Daoy (cell line): ENCODE data around the gene SRSF4. TPM values are rescaled to one million over a fixed set of nuclear protein-coding genes. Genes with fewer than 3 reads are reported as not detected.
"Not testable (repeated sequence)": the region's sequence is repeated elsewhere in the genome, so short reads cannot be mapped to it uniquely, and the experiment has no call there.

Source experiments
- DNase-seq: peaks from one replicate; pipeline ENCODE4 v3.0.0-alpha.2; 2015; ENCODE audit warnings: low read depth
- total RNA-seq: library from RNA; depleted of rRNA; stranded (reverse); fragments of >200 nt; shearing (Covaris generic); gene quantifications from 2 replicates; pipeline ENCODE4 v1.2.3, GENCODE V29; 2014

SRSF4 gene
- total RNA-seq, 1 experiment from 2014 or later: 53.7 TPM

DNA sequence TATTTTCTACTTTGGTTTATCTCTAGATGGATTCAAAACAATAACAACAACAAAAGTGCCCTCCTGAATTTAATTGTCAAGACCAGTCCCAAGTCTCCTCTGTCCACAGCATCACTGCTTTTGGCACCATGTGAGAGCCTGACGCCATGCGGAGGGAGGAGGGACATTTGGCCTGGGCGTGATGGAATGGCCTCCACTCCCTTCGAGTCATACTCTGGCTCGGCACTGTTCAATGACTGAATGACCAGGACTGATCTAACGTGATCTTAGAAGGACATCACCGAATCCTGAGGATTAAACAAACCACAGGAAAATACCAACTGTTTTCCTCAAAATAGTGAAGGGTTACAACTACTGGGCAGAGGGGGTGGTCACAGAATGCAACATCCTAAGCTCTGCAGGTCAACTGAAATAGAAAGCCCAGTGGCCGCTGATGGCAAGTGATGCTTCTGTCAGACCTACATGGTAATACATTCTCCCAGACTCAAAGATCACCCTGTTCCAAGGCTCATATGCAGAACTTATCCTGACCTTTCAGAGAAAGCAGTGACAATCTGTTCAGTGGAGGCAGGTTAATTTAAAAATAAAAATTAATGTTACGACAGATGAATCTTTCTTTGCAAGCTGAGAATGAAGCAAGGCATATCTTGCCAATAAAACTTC is 19.1 kb downstream of the SRSF4 start:
- DNase-seq: no peak

DNA sequence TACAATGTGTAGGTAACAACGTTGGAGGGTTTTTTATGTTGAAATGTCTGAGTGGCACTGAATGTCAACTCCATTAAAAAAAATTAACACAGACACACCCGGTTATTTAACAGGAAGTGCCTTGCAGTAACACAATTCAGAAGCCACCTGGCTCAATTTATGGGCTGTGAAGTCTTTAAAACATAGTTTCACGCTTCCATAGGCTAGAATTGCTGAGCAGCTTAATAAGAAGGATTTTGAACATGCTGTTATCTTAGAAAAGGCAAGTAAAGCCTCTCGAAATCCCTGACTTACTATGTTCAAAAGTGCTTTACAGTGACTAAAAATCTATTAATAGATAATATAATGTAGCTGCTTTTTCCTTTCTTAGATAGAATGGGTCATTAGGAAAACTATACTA is 19.7 kb downstream of the SRSF4 start:
- no peak for DNase-seq

DNA sequence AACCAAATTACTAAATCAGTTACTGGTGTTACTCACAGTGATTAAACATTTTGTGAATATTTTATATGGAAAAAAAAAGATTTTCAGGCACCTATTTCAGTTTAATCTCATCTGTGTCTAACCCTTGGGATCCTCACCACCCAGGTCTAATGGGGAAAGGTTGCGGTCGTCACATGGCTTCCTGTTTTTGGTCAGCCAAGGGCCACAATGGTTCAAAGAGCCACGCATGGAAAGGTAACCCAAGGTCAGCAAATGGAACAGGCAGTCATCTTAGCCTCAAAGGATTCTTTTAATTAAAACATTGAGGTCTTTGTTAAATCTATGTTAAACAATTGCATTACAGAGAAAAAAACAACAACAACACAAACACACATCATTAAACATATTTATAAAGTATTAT is 21.9 kb downstream of the SRSF4 start:
- no peak for DNase-seq

DNA sequence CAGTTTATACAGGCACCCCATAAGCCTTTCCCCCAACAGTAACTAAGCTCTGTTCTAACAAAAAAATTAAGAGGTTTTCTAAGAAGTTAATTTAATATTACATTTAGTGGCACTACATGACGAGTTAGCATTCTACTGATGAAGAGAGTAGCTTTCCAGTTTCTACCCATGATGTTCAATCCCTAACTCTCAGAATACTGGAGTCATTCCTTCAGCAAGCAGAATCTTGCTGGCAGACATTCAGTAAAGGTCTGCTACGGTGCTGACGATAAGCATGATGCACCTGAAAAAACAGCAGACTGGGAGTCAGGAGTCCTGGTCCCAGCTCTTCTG is 24.5 kb downstream of the SRSF4 start:
- no peak for DNase-seq

DNA sequence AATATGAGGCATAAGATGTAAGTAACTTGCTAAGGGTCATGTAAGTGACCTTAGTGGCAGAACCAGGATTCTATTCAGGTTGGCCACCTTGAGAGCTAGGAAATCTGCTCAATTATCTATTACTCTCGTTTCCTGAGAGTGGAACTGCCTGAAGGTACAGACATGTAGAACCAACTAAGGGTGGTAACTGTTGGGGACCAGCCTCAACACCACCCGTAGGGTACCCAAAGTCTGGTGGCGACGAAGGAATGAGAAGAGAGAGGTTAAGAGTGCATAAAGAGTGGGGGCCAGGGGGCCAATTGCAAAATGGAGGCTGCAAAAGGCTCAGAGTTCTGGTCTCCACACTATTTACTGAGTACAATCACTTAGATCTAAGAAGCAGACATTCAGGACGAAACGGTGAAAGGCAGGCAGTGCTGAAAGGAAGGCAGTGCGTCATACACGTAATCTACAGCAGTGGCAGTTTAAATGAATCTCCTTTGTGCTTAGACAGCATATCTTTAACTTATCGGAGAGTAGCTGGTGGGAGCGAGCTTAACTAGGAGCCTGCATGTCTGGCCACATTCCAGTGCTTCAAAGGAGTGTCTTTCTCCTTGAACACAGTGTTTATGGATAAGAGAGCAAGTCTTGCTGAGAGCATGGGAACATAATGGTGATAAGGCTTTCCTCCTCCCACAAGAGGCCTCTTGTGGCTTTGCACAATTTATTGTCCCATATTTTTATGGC is 25.0 kb downstream of the SRSF4 start:
- DNase-seq: no peak

DNA sequence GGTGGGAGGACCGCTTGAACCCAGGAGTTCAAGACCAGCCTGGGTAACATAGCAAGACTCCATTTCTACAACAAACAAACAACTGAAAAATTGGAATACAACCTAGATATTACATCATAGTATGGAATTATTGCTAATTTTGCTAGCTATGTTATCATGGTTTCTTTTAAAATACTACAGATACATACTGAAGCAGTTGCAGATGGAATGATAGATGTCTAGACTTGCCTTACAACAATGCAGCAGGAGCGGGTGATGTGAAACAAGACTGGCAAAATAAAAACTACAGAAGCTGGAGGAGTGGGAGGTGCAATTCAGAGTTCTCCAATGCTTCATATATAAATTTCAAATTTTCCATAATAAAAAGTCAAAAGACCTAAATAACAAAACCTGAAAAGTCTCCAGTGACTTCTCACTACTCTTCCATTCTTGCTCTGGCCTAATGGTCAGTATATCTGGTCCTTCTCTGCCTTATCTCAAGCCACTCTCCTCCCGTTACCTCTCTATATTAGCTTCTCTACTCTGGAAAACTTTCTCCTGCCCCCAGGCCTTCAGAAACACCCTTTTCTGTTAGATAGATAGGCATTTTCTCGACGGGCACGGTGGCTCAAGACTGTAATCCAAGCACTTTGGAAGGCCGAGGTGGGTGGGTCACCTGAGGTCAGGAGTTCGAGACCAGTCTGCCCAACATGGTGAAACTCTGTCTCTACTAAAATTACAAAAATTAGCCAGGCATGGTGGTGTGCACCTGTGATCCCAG is 29.5 kb downstream of the SRSF4 start:
- DNase-seq: no peak

DNA sequence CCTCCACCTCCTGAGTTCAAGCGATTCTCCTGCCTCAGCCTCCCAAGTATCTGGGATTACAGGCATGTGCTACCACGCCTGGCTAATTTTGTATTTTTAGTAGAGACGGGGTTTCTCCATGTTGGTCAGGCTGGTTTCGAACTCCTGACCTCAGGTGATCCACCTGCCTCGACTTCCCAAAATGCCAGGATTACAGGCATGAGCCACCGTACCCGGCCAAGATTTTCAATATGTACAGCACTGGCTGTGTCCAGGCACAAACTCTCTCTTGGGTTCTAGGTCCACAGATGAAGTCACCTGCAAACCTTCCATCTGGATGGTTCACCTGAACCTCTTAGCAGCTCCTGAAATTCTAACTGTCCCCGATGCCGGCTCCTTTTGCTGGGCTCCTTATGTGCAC is 31.4 kb downstream of the SRSF4 start:
- not testable (repeated sequence) for DNase-seq

DNA sequence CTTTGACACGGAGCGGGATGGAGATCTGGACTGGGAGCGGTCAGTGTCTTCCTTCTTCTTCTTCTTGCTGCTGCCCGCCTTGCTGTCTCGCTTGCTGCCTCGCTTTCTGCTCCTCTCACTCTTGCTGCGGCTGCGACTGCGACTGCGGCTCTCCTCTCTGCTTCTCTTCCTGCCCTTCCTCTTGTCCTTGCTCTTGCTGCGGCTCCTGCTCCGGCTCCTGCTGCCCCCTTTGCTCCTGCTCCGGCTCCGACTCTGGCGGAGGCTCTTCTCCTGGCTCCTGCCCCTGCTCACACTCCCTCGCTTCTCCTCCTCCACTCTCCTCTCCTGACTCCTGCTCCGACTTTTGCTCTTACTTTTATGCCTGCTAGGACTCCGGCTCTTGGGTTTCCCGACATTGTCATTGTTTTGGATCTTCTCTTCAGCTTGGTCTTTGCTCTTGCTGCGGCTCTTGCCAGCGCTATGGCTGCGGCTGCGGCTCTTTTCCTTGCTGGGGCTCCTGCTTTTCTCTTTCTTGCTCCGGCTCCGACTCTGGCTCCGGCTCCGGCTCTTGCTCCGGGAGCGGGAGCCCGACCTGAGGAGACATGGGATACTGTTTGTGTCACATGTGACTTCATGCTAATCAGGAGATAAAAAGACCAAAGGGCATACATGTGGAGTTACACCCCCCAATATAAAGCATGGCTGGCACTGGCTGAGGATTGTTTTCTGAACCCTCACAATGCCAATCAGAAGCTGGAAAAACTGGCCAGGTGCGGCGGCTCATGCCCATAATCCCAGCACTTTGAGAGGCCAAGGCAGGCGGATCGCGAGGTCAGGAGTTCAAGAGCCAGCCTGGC is 32.8 kb downstream of the SRSF4 start:
- no peak for DNase-seq

DNA sequence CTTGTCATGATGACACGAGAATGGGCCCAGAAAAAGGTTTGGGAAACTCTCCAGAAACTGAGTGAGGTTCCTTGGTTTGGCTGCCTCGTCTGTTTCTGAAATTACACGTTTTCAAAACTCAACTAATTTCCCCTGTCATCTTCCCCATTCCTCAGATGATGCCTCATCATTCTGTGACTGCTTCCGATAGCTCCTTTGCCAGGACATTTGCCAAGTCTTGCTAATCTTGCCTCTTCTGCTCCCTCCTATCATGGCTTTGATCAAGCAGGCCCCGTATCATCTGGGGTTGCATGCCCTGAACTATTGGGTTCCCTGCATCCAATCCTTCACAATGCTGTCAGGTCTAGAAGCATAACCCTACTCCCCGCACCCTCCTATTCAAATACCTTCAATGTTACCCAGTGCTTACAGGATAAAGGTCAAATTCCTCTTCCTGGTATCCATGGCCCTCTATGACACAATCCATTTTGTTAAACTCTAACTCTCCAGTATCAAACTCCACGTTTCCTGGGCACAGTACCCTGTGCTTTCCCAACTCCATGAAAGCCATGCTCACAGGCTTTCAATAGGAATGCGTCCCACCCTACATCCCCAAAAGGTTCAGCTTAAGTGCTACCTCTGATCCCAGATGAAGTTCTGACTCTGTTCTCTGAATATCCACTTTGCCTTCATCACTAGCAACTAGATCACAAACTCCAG is 35.8 kb downstream of the SRSF4 start:
- no peak for DNase-seq

DNA sequence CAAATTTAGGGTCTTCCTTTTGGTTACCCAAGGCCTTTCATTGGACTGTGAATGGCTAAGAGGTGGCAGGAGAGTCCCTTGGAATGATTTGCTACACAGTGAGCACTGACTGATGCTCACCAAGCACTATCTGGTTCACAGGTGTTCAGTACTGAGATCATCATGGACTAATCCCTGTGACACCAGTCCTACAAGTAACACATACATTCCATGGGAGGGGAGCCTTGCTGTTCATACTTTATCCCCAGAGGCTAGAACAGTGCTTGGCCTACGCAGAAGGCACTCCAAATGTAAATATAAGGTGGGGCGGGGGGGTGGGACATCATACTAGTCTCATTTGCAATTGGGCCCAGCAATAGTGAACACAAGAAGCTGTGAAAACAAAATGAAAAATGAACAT is 37.5 kb downstream of the SRSF4 start:
- DNase-seq: no peak

DNA sequence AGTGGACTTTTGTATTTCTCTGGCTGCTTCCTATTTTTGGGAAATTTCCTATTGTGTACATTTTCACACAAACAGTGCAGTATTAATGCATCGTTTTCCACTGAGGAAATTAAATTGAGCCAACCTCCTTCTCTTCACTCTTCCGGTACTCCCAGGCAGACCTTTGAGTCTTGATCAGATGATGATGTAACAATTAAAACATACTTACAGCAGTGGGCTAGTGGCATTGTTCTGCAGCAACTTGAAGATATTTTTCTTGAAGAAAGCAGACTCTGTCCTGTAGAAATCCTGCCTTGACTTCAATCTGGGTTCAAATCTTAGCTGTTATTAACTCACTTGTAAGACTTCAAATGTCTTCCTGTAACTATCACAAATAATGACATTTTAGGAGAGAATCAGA is 39.0 kb downstream of the SRSF4 start:
- no peak for DNase-seq

DNA sequence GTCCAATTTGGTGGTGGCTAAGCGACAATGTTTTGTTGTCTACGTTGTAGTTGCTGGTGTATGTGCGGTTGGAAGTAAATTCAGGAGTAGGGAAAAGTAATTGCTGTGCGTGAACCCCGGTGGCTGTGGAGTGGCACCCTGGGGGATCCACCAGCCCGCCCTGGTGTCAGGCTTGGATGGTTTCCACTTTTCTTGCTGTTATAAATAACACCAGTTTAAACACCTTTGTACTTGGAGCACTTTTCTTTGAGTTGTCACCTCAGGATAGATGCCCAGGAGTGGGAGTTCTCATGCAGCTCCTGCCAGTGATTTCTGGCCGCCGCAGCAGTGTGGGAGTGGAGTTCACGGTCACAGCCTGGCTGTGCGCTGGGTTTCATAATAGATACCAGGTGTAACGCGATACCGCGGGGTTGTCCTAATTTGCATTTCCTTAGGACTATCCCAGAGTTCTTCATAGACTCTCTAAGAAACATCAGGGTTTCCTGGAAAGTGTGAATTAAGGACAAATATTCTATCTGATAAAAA is 45.2 kb downstream of the SRSF4 start:
- no peak for DNase-seq

DNA sequence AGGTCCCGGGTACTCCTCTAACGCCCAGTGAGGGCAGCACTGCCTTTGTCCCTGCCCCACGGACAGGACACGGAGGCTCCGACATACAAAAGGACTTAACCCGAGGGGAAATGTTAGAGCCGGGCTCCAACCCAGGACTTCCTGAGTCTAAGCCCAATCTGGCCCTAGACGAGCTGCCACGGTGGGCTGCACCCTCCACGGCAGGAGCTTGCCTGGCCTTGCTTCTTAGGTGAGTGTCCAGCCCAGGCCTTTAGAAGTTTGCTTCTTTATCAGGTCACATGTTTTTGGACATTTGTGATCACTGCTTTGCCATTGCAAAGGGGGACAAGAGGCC is 47.0 kb downstream of the SRSF4 start:
- DNase-seq: no peak

DNA sequence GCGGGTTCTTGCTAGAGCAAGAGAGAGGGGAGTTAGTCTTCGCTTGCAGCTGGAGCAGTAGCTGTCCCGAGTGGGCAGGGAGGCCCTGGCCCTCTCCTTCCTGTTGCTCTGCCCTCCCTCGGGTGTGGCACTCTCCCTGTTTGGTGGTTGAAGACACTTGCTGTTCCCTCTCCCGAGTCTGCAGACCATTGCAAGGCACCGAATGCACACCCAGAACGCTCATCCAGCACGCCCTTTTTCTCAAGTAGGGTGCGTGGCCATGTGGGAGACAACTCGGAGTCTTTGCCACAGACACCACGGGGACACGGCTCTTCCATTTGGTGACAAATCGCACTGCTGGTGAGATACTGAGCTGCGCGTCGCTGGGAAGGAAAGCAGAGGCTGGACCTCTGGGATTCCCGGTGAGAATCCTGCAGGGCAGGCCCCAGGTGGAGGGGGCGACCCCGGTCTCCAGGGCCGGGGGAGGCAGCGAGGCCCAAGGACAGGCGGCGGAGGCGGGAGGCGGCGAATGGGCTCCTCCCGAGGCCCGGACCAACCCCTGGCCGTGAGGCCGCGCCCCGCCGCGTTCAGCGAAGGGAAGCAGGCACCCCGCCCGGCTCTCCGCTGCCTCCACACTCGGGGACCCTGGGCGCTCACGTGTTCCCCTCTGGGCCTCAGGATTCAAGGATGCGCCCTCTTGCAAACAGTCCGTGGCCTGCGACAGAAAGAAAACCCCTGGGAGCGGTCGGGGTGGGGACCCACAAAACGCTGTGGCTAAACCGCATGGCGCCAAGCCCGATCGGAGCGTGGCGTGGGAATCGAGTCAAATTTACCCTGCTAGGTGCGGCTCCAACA is 47.6 kb downstream of the SRSF4 start:
- DNase-seq: no peak

DNA sequence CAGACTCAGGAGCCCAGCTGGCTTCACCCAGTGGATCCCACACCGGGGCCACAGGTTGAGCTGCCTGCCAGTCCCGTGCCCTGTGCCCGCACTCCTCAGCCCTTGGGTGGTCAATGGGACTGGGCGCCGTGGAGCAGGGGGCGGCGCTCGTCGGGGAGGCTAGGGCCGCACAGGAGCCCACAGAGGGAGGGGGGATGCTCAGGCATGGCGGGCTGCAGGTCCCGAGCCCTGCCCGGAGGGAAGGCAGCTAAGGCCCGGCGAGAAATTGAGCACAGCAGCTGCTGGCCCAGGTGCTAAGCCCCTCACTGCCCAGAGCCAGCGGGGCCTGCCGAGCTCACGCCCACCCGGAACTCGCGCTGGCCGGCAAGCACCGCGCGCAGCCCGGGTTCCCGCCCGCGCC is 50.6 kb downstream of the SRSF4 start:
- DNase-seq: not testable (repeated sequence)

DNA sequence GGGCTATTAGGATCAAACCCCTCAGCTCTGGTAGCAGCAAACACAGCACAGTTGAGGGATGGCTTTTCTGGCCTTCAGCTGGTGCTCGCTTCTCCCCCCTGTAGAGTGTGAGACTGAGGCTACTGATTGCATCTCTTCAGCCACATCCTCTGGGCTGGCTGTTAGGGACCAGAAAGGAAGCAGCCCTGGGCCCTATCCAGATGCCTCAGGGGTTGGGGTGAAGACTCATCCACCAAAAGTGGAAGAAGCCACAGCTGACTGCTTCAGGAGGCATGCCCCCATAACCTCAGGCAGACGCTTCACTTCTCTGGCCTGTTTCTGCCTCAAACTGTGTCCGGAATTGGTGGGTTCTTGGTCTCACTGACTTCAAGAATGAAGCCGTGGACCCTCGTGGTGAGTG is 51.8 kb downstream of the SRSF4 start:
- DNase-seq: no peak

DNA sequence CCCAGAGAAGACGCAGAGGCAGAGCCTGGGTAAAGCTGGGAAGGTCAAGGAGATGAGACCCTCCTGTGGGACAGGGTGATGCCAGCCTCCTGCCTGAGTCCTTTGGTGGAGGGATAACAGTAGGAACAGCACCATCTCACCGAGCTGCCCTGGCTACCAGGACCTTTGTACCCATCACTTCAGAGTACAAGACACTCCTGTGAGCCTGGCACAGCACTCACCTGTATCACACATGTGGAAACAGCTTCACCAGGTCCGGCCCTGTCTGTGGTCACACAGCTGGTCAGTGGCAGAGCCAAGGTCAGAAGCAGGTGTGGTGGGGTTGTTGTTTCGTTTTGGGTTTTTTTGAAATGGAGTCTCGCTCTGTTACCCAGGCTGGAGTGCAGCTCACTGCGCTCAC is 53.0 kb downstream of the SRSF4 start:
- no peak for DNase-seq

DNA sequence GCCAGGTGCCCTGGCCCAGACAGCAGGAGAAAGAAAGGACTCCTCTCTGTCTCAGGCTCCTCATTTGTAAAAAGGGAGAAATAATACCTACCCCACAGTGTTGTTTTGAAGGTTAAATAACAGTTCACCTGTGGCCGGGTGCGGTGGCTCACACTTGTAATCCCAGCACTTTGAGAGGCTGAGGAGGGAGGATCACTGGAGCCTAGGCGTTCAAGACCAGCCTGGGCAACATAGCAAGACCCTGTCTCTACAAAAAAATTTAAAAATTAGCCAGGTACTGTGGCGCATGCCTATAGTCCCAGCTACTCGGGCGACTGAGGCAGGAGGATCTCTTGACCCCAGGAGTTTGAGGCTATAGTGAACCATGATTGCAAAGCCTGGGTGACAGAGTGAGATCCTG is 55.5 kb downstream of the SRSF4 start:
- DNase-seq: no peak

DNA sequence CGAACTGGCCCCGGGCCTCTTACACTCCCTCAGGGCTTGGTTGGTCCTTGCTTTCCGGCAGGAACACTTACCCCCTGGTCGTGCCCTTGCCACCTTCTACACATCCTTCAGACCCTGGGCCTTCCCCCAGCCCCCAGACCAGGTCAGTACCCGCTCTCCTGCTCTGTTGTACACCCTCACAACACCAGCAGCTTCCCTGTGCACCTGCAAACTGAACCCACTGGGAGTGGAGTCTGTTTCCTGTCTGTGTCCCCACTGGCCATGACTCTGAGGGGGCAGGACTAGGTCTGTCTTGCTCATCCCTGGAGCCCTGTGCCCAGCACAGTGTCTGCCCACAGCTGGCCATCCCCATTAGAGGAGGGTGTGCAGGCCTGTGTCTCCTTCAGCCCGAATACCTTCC is 55.9 kb downstream of the SRSF4 start:
- DNase-seq: no peak

DNA sequence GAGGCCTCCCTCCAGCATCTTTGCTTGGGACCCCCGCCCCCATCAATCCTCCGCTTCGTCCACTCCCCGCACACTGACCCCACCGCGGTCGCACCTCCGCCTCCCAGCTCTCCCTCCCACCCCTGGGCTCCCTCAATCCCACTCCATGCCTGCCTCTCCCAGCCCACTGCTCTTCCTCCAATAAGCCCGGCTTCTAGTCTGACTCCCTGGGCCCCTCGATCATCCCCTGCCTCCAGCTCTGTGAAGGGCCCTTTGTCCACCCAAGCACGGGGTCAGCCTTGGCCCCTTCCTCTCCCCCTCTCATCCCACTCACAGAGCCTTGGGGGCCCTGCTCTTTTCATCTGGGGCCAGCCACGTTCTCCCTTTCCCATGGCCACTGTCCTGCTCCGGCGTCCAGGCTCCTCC is 56.5 kb downstream of the SRSF4 start:
- DNase-seq: no peak
